NCI-H2227 treated with DMSO at 0.1 percent for 48 hours (cell line): ENCODE data around the gene TRPV2.

Source experiments
- DNase-seq: peaks from one replicate; lab custom pipeline; 2025; lab: John Stamatoyannopoulos, UW

Gene TRPV2

DNA sequence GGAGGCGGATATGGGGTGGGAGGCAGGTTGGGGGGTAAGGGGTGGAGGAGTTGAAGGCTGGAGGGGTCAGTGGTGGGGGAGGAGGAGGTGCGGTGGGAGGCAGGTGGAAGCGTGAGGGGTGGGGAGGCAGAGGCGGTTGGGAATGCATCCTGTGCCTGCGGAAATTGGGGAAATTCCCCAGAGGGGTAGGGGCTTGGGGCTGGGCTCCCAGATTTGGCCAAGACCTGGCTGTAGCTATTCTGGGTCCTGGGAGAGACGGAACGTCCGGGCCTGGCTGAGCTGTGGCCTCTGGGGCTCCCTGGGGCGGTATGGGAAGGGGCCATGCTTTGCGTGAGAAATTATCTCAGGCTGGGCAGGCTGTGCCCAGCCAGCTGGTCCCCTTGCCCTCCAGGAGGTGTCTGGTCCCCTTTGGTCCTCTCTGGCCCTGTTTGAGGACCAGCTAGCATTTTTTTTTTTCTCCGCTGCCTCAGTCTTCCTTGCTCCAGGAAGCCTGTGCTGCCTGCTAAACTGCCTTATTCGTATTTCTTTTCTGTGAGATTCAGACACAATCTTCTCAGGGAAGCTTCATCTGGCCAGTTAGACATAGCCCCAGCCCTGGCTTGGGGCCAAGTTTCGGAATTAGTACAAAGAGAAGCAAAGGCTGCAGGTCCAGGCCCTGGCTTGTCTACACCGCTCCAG lies 7.3 kb upstream of the TRPV2 start:
- peak; percentile 53 for DNase-seq

DNA sequence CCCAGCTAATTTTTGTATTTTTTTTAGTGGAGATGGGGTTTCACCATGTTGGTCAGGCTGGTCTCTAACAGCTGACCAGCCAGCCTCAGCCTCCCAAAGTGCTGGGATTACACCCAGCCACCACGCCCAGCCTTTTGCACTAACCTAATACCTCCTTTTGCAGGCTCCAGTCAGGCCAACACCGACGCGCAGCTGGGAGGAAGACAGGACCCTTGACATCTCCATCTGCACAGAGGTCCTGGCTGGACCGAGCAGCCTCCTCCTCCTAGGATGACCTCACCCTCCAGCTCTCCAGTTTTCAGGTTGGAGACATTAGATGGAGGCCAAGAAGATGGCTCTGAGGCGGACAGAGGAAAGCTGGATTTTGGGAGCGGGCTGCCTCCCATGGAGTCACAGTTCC lies 2.0 kb downstream of the TRPV2 start:
- no peak for DNase-seq

DNA sequence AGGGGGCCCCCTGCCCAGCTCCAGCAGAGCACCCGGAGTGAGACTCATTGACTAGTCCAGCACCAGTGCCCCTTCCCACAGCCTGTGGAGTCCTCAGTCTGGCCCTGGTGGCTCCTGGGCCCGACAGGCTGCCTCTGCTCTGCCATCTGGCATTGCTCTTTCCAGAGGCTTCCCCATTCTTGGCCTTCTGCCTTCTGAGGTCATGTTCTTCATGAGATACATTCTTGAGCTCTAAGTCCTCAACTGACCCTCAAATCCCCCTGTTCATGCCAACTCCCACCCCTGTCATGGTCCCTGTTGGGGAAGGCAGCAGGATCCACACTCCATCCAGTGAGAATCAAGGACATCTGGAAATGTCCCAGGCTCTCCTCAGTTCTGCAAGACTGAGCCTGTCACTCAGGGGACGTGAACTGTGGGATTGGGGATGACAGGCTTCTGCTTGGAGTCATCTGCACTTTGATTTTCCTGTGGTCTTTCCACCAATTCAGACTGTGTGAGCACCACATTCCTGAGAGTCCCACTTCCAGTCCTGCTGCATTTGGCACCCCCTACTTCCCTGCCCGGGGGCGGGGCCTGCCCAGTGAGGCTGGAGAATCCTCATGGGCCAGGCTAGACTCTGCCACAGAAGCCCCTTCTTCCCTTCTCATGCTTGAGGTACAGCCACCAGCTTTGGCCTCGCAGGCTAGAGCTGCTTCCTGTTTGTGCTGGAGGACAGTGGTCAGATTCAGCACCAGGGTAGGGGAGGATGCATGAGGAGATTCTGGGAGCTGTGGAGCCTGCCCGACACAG lies 2.7 kb downstream of the TRPV2 start:
- no peak for DNase-seq

DNA sequence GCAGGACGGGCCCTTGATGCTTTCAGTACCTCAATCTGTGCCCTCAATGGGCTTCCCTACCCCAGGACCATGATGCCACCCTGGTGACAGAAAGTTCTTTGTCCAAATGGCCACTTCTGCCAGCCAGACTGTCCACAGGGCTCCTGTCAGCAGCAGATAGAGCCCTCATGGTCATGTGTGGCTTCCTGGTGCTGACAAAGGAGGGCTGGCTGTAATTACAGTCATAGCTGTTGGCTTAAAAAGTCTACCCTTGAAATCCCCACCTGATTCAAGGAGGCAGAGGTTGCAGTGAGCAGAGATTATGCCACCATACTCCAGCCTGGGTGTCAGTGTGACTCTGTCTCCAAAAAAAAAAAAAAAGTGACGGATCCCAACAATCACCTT lies 3.3 kb downstream of the TRPV2 start:
- no peak for DNase-seq

DNA sequence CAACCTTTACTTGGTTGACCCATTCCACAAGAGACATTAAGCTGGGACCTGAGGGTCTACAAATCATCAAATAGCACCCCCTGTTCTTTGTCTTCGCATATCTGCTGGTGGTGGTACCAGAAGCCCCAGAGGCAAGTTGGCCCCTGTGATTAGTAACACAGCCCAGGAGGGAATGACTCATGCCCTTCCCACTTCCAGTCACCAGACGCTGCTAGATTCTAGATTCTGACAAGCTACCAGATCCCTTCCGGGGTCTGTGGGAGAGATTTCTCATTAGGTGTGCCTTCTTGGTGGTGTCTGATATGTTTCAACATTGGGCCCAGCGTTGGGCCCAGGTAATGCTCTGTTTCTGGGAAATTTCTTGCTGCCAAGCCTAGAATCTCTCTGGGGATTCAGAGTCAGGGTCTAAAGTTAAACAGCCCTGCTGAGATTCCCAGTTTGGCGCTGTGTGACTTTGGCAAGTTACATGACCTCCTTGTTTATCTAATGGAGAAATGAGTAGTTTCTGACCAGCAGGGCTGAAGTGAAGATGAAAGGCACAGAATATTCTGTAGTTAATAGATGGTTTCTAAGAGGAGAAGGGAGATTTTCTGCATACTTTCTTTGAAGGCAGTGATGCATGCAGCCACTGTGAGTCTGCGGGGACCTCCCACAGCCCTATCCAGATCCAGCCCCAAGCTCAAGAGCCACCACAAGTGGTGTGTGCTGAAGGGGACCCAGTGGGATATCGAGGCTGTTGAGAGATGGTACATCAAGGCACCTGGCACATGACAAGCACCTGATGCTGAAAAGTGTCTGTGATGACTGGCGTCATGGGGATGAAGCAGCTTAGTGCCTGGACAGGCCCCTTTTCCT lies 3.9 kb downstream of the TRPV2 start:
- peak; percentile 41 for DNase-seq

DNA sequence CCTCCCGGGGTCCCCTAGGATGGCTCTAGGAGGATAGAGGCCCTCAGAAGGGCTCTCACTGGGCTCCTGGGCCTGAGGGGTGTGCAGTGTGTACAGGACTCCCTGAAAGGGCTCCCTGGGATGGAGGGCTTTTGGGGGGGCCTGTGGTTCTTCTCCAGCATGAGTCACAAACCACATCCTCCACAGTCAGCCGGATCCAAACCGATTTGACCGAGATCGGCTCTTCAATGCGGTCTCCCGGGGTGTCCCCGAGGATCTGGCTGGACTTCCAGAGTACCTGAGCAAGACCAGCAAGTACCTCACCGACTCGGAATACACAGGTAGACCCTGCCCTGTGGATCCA lies 4.5 kb downstream of the TRPV2 start:
- no peak for DNase-seq

DNA sequence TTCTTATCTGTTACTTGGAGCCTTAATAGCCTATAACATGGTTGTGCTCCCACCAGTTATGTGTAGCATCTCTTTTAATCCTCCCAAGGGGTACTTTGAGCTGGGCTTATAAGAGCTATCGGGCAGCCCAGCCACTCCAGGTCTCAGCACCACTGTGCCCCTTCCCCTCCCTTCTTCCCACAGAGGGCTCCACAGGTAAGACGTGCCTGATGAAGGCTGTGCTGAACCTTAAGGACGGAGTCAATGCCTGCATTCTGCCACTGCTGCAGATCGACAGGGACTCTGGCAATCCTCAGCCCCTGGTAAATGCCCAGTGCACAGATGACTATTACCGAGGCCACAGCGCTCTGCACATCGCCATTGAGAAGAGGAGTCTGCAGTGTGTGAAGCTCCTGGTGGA lies 7.0 kb downstream of the TRPV2 start:
- DNase-seq, result no peak

DNA sequence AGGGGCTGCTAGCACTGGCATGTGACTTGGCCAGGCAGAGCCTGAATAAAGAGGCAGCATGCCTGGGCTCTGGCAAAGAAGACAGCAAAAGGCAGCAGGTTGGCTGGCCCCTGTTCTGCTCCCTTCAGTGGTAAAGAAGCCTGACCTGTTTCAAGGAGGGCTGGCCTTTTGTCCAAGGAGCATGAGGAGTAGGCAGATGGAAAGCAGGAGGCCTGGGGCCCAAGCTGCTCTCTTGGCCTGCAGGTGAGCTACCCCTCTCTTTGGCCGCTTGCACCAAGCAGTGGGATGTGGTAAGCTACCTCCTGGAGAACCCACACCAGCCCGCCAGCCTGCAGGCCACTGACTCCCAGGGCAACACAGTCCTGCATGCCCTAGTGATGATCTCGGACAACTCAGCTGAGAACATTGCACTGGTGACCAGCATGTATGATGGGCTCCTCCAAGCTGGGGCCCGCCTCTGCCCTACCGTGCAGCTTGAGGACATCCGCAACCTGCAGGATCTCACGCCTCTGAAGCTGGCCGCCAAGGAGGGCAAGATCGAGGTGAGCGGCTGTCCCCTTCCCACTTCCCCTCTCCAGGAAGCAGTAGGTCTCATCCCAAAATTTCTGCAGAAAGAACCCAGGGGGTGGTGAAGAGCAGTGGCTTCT lies 8.0 kb downstream of the TRPV2 start:
- no peak for DNase-seq

DNA sequence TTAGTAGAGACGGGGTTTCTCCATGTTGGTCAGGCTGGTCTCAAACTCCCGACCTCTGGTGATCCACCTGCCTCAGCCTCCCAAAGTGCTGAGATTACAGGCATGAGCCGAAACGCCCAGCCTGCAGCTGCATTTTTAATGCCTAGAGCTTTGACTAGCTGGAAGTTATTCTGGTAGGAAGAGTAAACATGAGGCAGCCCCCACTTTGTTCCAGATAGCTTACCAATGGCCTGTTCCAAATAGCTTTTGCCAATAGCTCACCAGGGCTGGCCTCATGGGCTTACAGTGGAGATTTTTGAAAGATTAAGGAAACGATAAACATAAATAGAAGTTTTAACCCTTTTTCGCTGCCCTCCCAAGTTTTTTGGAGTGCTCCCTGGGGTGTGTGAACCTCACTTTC lies 9.8 kb downstream of the TRPV2 start:
- no peak for DNase-seq

DNA sequence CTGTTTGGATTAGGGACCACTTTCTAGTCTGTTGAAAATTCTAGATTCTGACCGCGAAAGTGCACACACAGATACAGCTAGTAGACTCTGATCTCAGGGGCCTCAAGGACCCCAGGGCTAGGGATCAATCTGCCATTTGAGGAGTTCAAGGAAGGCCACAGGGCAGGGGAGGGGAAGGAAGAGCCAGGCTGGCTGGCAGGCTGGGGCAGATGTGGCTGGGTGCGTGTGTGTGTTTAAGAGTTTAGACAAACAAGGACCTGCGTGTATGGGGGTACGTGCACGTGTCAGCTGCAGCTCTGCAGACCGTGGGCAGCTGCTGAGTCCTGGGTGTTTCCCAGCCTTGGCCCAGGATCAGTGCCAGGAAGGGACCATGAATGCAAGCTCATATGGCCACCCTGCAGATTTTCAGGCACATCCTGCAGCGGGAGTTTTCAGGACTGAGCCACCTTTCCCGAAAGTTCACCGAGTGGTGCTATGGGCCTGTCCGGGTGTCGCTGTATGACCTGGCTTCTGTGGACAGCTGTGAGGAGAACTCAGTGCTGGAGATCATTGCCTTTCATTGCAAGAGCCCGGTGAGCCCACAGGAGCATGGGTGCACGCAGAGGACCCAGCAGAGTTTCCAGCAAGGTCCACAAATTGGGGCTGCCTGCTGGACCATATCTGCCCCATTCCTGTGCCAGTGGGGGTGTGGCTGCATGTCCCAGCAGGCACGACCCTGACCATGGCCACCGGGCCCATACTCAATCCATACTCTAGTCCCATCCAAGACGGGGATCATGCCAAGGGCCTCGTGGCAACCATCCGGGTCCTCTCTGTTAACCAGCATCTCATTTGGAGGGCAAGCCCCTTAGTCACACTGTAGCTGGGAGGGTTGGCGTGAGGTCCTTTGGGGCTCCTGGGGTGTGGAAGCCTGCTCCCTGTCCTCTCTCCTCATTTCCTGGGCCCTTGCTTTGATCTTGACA lies 10.6 kb downstream of the TRPV2 start:
- no peak for DNase-seq

DNA sequence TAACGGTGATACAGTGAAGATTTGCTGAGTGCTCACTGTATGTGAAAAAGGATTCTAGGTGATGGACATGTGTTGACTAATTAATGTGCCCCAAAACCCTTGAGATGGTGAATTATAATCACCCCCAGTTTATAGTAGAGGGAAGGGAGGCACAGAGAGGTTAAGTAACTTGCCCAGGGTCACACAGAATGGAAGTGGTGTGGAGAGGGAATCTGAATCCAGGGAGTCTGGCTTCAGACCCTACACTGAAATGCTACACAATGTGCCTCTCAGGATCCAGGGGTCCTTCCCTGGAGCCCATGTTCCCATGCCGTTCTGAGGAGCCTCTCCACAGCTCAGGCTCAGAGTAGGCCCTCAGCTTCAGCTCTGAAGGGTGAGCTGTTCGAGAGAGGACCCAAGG lies 11.6 kb downstream of the TRPV2 start:
- DNase-seq, result no peak

DNA sequence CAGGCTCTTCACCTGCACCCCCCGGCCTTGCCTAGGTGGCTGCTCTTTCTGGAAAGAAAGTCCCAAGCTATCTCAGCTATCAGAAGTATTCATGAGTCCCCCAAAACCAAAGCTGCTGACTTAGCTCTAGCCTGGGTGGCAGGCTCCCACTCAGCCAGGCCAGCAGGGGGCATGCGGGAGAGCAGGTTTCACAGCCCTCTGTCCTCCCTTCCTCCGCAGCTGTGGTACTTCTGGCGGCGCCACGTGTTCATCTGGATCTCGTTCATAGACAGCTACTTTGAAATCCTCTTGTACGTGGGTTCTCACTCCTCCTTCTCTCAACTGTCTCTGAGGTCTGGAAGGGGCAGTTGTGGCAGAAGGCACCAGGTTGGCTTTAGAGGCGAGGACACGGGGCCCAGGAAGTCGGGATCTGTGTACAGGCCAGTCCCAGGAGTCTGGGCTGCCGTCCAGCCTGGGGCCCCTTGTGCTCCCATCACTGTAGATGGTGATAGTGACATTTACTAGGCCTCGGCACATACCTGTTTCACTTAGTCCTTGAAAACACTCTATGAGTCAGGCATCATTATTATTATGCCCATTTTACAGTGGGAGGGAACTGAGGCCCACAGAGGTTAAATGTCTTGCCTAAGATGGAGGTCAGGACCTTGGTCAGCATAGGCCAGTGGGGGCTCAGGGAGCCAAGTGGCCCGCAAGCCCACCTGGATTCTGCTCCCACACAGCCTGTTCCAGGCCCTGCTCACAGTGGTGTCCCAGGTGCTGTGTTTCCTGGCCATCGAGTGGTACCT lies 12.9 kb downstream of the TRPV2 start:
- no peak for DNase-seq

DNA sequence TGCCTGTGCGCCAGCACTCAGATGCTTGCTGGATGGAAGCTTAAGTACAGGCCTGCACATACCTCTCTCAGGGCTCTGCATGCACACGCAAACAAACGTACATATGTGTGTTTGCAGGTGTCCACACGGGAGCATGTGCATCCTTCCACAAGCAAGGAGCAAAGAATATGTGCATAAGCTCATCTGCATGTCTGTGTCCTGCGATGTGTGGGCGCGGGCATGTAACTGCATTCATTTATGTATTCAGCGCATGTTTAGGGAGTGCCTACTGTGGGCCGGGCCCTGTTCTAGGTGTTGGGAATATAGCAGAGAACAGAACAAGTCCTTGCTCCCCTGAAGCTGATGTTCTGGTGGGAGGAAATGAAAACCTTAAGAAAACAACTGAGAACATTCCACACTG lies 13.7 kb downstream of the TRPV2 start:
- no peak for DNase-seq

DNA sequence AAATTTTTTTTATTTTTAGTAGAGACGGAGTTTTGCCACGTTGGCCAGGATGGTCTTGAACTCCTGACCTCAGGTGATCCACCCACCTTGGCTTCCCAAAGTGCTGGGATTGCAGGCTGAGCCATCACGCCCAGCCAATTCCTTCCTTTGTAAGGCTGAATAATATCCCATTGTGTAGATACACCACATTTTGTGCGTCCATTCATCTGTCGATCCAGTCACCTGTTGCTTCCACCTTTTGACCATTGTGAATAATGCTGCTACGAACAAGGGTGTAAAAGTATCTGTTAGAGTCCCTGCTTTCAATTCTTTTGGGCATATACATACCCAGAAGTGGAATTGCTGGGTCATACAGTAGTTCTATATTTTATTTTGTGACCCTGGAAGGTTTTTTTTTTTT lies 15.3 kb downstream of the TRPV2 start:
- DNase-seq, result no peak

DNA sequence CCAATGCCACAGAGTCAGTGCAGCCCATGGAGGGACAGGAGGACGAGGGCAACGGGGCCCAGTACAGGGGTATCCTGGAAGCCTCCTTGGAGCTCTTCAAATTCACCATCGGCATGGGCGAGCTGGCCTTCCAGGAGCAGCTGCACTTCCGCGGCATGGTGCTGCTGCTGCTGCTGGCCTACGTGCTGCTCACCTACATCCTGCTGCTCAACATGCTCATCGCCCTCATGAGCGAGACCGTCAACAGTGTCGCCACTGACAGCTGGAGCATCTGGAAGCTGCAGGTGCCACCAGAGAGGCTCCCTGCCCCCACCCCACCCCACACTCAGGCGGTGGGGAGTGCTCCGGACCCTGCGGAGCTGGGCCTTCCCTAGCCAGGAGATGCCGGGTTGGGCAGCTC lies 16.6 kb downstream of the TRPV2 start:
- no peak for DNase-seq

DNA sequence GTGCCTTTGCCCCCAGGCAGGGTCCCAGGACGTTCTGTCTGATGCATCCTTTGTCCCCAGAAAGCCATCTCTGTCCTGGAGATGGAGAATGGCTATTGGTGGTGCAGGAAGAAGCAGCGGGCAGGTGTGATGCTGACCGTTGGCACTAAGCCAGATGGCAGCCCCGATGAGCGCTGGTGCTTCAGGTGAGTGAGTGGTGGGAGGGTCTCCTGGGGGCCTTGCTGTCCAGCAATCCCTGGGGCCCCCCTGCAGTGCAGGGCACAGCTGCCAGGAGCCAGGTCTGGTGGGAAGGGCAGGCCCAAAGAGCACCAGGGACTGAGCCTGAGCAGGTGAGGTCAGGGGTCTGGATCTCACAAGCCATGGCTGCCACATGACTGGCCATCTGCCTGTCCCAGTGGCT lies 18.1 kb downstream of the TRPV2 start:
- no peak for DNase-seq

DNA sequence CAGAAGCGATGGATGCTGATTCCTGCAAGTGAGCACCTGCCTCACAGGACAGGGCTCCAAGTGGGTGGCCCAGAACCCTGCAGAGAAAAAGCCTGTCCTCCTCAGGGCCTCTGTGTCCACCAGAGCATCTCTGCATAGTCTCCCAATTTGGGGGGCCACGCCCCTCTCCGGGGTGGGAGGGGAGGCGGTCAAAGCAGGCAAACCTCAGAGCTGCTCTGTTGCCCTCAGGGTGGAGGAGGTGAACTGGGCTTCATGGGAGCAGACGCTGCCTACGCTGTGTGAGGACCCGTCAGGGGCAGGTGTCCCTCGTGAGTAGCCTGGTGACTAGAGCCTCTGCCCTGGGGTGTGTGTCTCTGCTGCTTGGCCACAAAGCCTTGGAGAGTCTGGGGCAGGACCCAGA lies 19.3 kb downstream of the TRPV2 start:
- no peak for DNase-seq

DNA sequence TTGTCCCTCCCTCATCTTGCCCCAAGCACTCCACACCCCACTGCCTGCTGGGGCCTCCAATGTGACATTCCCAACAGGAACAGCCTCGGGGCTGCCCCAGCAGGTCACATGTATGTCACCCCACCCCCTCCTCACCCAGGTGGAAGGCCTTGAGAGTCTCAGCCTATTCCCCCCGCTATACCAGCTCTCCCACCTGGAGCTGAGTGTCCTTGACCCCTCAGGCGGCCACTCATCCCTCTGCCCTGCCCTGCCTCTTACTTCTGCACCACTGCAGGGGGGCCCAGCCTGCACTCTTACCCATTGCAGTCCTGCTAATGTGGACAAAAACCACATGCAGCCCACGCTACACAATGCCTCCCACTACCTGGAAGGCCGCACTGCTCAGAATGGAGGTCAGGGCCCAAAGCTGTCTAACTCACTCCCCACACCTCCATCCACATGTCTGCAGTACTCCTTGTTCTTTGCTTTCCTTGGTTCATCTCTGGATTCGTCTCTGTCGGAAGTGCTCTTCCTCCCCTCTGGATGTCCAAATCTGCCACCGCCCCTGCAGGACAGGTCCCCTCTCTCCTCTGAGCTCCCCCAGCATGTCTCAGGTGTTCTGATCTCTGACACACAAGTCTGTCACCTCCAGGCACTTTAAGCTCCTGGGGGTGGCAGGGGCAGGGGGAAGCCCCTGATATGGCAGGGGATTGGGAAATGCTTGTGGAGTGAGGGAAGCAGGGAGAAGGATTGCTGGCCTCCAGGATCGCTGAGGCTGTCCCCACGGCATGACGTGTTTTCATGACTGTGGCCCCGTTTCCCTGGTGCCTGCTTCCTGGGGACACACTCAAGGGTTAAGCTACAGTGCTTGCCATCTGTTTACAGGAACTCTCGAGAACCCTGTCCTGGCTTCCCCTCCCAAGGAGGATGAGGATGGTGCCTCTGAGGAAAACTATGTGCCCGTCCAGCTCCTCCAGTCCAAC lies 20.8 kb downstream of the TRPV2 start:
- DNase-seq, result no peak

DNA sequence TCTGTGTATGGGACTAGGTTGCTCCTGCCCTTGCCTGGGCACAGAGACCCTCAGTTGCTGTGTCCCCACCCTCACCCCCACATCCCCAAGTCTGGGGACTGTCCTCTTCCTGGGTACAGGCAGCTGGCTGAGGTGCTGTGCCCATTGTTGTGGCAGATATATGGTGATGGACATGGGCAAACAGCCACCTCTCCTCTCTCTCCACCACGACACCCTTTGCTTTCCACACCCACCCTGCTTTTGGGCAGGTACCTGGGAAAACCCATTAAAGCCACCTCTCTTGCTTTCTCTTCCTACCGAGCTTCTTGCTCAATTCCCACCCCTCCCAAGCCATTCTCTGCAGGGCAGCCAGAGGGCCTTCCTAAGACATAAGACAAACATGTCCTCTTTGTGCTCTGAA lies 21.7 kb downstream of the TRPV2 start:
- no peak for DNase-seq
